NOMO-1 treated with dmso at 0.1 percent for 144 hours (cell line): ENCODE results near the gene MAMSTR.
"Not testable (repeated sequence)": the region's sequence is repeated elsewhere in the genome, so short reads cannot be mapped to it uniquely, and the experiment has no call there.

Source experiments
- DNase-seq: peaks from one replicate; lab custom pipeline; 2025; ENCODE audit not compliant: unreplicated experiment; lab: John Stamatoyannopoulos, UW

The MAMSTR gene, protein sequence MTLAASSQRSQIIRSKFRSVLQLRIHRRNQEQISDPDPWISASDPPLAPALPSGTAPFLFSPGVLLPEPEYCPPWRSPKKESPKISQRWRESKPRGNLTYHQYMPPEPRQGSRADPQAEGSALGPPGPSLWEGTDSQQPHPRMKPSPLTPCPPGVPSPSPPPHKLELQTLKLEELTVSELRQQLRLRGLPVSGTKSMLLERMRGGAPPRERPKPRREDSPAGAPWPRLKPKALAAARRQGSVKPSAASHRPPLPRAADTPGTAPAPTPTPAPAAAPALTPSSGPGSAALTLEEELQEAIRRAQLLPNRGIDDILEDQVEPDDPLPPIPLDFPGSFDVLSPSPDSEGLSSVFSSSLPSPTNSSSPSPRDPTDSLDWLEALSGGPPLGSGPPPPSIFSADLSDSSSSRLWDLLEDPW

GRCh38 chr19:48719263-48720171, at the start of gene MAMSTR:
Gene MAMSTR, minus strand, starts transcription at chr19:48719725. Its CDS starts 694 bp downstream, at chr19:48719031.
- DNase-seq, result no peak

DNA sequence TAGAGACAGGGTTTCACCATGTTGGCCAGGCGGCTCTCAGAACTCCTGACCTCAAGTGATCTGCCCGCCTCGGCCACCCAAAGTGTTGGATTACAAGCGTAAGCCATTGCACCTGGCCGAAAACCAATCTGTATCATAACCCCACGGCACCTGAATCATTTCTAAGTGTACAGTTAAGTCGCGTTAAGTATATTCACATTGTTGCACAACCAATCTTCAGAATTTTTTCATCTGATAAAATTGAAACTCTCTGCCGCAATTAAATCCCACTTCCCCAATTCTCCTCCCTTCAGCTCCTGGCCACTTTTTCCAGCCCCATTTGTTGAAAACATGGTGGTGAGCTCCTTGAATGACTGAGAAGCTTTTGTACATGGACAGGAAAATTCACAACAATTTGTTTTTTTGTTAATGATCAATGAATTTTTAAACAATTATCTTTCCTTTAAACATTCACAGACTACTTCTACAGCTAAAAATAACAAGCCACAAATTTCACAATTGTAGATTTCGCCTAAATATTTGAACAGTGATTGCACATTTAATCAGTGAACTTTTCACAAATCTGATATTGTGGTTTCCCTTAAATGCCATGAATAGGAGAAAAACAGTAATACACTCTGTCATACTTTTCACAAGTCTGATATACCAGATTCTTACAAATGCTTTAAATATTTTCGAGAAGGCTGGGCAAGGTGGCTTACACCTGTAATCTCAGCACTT, 49.6 kb upstream of the MAMSTR start:
- DNase-seq, result peak; percentile 59

DNA sequence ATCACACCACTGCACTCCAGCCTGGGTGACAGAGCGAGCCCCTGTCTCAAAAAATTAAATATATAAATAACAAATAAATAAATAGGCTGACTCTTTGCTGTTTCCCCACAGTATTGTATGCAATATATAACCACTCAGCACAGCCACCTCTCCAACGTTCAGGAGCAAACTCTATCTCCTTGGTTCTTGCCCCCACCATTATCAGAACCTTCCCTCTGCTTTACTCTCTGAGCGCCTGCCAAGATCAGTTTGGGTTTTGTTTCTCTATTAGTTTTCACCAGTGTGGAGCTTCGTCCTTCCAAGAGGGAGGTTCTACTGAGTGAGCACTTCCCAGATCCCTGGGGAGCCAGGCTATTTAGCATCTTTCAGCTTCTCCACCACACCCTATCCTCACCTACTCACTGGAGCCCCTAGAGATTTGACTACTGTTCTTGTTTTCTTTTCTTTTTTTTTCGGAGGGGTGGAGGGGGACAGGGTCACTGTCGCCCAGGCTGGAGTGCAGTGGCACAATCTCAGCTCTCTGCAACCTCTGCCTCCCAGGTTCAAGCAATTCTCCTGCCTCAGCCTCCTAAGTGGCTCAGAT, 48.7 kb upstream of the MAMSTR start:
- not testable (repeated sequence) for DNase-seq

DNA sequence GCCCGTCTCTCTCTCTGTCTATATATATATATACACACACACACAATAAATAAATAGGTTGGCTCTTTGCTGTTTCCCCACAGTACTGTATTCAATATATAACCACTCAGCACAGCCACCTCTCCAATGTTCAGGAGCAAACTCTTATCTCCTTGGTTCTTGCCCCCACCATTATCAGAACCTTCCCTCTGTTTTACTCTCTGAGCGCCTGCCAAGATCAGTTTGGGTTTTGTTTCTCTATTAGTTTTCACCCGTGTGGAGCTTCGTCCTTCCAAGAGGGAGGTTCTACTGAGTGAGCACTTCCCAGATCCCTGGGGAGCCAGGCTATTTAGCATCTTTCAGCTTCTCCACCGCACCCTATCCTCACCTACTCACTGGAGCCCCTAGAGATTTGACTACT, 46.3 kb upstream of the MAMSTR start:
- DNase-seq, result not testable (repeated sequence)

DNA sequence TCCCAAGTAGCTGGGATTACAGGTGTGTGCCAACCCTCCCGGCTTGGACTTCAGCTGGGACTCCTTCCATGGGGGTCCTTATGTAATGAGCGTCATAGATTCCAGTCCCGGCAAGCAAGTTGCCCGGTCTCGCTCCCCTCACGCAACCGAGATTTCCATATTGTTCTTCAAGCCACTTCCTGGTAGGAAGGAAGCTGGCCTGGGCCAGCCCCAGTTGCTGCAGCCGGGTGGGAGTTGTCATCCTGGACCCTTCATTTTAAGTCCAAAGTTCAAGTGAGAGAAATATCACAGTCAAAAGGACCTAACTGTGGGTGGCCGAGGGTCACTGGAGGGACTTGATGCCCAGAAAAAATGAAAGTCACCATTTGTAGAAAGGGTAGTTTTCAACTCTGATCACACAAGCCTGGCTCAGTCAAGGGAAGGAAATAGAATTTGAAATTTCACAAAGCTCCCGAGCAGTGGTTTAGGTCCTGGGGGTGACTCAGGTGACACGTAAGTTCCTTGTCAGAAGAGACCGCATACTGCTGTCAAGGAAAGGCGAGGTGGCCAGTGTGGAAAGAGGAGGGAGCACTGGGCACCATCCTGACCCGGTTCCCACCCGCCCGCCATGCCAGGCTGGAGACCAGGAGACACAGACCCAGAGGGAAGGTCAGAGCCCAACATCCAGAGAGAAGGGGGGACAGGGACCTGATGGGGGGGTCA, 41.1 kb upstream of the MAMSTR start:
- no peak for DNase-seq

DNA sequence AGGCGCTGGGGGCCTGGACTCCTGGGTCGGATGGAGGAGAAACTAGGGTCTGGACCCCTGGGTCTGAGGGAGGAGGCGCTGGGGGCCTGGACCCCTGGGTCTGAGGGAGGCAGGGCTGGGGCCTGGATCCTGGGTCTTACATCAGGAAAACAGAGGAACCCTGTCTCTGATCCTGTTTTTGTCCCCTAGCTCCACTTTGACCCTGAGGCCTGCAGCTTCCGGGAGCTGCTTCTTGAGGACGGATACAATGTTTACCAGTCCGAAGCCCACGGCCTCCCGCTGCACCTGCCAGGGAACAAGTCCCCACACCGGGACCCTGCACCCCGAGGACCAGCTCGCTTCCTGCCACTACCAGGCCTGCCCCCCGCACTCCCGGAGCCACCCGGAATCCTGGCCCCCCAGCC, 38.2 kb upstream of the MAMSTR start:
- DNase-seq, result no peak

DNA sequence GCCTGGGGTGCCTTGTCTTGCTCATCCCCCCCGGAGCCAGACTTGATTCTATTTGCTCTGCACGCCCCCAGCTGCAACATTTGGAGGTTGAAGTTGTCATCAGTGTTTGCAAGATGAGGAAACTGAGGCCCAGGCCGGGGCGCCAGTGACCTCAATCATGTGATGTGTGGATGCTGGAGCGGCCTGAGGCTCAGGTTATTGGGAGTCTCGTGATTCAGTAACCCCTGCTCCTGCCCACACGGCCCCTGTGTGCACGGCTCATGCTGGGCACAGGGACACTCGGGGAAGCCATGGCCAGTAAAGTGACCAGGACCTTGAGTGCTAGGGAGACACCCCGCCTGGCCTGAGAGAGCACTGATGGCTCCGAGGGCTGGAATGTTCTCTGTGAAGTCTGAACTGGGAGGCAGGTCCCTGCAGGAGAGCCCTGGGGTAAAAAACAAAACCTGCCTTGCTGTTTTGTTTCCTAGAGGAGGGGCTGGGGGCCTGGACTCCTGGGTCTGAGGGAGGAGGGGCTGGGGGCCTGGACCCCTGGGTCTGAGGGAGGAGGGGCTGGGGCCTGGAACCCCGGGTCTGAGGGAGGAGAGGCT, 37.7 kb upstream of the MAMSTR start:
- DNase-seq, result no peak

- DNase-seq, result no peak
These were observed 37.2 kb upstream of the MAMSTR start for GRCh38 chr19:48756686-48757085.

DNA sequence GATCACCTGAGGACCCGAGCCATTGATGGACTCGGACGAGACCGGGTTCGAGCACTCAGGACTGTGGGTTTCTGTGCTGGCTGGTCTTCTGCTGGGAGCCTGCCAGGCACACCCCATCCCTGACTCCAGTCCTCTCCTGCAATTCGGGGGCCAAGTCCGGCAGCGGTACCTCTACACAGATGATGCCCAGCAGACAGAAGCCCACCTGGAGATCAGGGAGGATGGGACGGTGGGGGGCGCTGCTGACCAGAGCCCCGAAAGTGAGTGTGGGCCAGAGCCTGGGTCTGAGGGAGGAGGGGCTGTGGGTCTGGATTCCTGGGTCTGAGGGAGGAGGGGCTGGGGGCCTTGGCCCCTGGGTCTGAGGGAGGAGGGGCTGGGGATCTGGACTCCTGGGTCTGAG, 36.7 kb upstream of the MAMSTR start:
- no peak for DNase-seq

GRCh38 chr19:48755787-48756186, 36.3 kb upstream of the MAMSTR start:
- DNase-seq, result no peak

- DNase-seq, result no peak
These were observed 35.6 kb upstream of the MAMSTR start, which contains the start of gene FGF21 for GRCh38 chr19:48755084-48755641. Gene FGF21, plus strand, starts transcription at chr19:48755524. Its CDS starts 713 bp downstream, at chr19:48756237.

- no peak for DNase-seq
These were observed 33.2 kb upstream of the MAMSTR start, which contains the start of gene FUT1 for GRCh38 chr19:48752496-48753365. Gene FUT1, minus strand, starts transcription at chr19:48752641. Its CDS starts 1,360 bp downstream, at chr19:48751281.

GRCh38 chr19:48751845-48752495, 32.4 kb upstream of the MAMSTR start:
- DNase-seq, result no peak

DNA sequence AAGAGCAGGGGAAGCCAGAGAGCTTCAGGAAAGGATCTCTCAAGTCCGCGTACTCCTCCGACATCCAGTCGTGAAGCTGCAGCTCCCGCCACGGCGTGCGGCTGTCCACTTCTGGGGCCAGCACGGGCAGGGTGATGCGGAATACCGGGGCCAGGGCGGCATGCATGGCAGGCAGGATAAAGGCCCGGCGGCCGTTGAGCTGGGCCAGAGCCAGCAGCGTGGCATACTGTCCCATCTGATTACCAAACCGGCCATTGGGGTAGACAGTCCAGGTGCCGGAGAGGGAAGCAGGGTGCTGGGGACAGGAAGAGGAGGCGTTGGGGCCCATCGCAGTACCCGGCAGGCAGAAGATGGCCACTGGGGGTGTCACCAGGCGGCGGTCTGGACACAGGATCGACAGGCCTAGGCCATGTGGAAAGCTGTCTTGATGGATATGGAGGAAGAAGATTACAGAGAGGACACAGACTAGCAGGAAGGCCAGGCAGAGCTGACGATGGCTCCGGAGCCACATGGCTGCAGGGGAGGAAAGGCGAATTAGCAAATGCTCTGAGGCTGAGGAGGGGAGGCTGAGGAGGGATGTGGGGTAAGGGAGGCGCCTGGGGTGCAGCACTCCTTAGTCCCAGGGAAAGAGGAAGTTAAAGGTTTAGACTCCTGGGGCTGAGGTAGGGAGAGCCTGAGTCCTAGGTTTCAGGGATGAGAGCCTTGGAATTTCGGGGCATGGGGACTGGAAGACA, 31.4 kb upstream of the MAMSTR start:
- no peak for DNase-seq

DNA sequence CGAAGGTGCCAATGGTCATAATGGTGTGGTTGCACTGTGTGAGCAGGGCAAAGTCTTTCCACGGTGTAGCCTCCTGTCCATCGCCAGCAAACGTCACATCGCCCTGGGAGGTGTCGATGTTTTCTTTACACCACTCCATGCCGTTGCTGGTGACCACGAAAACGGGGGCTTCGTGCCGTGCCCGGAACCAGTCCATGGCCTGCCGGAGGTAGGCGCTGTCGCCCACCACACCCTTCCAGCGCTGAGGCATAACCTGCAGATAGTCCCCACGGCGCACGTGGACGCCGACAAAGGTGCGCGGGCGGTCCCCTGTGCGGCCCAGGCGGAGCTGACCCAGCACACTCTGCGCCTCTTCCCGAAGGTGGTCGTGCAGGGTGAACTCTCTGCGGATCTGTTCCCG, 30.8 kb upstream of the MAMSTR start:
- DNase-seq, result no peak

- no peak for DNase-seq
These were observed 30.2 kb upstream of the MAMSTR start for GRCh38 chr19:48749571-48750198.
